Ureter (tissue), 1 donor: Measurements from ENCODE around the gene ABLIM1. TPM values are rescaled to one million over a fixed set of nuclear protein-coding genes. Genes with fewer than 3 reads are reported as not detected.

Experiments used
- DNase-seq: peaks from one replicate; pipeline ENCODE4 v3.0.0-alpha.2; 2020; ENCODE audit warnings: low spot score
- total RNA-seq: library from RNA; stranded (reverse); gene quantifications from one replicate; pipeline ENCODE4 v1.2.4, GENCODE V29; 2023
- donor health status: DM: yes; HTN: yes; CAD: no.

Gene ABLIM1
- total RNA-seq, 1 donor from 2014 or later: 129 TPM

DNA sequence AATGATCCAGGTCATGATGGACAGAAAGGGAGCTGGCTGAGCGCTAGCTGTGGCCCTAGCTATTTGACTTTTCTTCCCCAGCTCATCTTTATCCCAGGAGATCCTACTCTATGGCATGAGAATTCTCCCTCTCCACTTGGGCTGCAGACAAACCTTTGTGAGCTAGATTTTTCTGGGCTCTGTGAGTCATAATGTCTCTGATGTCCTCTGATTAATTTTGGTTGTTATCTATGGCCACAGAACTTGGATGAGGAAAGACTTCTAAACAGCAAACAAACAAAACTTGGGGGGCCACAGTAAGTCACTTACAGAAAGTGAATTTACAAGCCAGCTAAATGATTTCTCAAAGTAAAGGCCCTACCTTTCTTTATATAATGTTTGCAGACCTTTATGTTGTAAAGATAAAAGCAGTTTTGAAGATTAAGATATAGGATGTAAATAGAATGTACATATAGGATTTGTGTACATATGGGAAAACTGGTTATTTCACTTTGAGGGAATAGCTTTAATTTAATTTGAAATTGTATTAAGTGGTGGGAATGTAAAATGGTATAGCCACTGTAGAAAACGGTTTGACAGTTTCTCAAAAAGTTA is 10.4 kb downstream of the ABLIM1 start:
- no peak for DNase-seq

DNA sequence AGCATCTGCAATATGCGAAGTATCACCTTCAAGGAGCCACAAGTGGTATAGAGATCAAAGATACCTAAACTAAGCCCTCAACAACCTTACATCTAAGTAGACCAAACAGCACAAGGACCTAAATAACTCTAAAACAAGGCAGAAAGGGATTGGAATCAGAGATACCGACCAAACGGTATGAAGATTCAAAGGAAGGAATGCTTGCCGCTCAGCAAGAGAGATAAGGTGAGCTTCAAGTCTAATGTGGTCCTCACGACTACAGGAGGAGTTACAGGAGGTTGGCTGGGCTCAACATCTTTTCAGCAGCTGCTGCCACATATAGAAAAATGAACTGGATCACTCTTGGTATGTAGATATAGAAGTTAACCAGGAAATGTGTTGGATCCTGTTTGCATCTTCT is 11.6 kb downstream of the ABLIM1 start:
- DNase-seq: no peak

DNA sequence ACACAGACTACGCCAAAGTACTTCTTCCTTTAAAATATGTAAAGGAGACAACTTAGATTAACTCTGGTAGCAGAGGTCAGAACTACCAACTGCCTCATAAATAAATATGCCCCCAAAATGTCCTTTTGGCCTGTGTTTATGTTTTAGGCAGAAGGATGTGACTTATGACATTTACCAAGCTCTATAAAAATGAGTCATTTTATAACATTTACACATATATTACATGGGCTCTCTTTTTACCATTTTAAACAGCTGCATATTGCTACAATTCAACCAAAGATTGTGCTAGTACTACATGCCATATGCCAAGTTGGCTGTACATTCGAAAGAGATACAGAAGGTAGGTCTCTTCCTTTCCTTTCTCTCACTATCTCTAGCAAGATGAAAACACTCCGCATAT is 12.4 kb downstream of the ABLIM1 start:
- no peak for DNase-seq

DNA sequence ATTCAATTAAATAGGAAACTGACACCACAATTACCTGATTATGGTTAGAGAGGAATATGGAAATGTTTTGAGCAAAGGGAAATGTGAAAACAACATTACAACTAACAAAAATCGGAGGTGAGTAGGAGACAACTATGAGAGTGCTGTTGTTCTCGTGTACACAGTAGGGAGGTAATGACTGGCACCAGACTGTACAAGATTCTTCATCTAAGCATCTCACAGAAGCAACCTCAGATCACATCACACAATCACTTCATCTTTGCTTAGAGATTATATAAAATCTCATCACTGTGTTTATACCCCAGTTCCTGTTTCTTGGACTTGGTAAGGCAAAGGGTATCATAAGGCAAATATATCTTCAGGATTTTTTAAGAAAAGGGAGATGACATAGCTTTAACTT is 14.9 kb downstream of the ABLIM1 start:
- no peak for DNase-seq

DNA sequence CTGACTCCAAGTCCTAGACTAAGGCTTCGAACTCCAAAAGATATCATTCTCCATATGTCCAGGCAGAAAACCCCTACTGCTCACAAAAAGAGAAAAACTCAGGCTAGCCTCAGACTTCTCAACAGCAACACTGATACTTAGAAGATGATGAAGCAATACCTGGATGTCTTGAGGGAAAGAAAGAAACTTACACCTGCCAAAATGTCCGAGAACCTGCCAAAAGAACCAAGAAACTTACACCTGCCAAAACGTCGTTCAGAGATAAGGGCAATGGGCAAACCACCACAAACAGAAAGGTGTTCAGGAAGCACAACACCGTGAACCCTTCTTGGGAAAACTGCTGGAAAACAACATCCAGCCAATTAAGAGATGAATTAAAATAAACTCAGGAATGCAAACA is 15.3 kb downstream of the ABLIM1 start:
- DNase-seq: no peak

DNA sequence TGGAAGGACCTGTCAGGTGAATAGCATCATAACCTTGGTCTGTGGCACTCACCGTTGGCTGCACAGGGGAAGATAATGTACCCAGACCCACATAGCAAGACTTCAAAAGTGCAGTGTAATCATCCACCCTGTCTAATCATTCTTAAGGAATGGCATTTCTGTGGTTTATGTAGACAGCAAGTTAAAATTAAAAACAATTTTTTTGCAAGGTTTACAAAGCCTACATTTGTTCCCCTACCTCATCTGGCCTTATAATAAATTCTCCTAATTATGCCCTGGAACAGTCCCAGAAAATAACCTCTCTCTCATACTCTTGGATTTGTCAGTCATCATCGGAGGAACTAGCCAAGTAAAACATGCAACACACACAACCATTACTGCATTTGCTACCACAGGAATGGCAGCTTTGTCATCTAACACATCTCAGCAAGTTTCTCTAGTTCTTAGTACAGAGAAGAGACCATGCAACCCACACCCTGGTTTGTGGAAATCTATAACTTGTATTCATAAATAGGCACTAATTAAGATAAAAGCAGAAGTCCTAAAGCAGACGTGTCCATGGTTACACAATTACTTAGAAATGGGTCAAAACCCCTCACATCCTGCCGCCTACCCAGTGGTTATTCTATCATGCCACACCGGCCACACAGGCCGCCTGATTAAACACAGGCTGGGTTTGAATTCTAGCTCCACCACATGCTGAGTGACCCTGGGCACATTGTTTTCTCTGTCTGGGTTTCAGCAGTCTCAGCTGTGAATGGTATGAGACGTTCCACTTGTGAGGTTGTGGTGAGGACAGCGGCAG is 19.1 kb downstream of the ABLIM1 start:
- DNase-seq: no peak

DNA sequence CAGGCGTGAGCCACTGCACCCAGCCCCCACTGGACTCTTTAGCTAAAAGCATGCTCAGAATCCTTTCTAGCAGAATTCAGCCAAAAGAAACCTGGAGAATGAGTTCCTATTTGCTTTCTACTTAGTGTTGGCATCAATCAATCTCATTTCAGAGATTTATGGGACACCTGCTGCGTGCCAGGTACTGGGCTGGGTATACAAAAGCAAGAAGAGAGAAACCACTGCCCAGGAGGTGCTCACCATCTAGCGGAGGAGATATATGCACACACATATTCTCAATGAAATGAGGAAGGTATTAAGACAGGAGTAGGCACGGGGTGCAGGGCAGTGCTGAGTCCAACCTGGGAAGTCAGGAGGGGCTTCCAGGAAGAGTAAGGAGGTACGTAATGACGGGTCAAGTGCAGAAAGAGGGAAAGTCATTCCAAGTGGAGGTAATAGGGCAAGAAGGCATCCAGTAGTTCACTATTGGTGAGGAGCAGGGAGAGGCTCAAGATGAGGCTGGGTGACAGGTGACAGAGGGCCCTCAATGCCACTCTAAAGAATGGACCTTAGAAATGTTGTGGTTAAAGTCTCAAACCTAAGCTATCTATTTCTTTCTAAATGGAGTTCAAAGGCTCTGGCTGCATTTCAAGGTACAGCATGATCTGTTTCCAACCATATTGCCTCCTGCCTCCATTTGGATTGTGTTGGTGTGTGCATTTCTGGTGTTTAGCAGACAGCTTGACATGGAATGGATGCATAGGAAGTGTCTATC is 22.1 kb downstream of the ABLIM1 start:
- DNase-seq: no peak

DNA sequence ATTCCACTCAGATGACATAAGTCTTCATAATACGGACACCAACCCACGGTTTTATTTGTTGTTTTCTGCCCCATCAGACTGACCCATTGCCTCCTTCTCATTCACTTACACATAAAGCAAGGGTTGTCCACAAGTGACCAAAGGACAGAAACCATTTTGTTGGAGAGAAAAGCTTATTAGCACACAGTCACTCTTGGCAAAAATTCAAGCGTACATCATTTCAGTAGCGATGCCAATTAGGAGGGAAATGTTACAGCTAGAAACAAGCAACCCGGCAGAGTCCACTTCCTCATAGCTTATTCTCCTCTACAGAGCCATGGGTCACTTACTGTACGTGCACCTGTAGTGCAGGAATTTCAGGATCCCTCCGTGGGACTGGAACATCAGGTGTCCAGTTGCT is 23.0 kb downstream of the ABLIM1 start:
- no peak for DNase-seq

DNA sequence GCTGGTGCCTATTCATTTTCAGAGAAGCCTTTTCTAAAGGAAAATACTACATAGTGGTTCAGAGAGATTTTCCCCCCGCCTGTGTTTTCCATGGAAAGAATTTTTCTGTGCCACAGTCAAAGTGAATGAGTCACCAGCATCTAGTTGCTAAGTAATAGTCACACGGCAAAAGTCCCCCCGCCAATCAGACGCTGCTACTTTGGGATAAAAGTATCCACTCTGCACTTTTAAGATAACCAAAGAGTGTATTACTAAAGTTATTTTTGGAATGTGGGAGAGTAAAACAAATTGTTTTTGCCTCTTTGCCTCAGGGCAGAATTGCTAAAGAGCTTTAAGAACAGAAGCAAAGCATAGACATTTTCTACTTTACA is 23.5 kb downstream of the ABLIM1 start:
- peak; percentile 56 for DNase-seq

DNA sequence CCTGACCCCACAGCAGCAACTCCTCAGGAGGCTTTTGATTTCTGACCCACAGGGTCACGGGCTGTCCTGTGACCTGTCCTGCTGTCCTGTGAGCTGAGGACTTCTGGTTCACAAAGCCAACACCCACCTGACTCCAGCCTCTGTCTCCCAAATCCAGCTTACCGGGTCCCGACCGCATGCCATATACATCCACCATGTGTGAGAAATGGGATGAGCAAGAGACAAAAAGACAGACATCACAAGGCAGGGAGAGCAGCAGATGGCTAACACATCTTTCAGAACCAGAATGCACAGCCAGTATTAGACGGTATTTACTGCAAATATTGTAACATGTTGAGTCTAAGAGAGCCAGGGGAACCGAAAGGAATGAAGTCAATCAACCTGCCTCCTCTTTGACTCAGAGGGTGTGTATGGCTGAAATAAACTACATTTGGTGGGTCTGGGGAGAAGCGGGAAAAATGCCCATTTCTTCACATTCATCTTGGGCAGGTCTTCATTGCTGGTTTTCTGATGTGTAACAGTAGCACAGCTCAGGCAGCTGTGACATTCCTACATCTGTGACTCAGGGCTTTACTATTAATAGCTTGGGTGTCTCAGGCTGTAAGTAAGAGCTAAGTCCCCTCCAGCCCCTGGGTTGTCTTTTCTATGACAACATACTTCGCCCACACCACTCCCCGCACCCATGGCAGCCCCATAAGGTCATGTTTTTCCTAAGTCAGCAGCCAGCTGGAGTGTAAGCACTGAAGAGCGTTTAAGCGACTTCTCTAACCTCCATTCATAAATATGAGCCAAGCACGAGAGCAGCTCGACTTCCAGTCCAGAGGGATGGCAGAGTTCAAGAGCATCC is 25.0 kb downstream of the ABLIM1 start:
- no peak for DNase-seq

DNA sequence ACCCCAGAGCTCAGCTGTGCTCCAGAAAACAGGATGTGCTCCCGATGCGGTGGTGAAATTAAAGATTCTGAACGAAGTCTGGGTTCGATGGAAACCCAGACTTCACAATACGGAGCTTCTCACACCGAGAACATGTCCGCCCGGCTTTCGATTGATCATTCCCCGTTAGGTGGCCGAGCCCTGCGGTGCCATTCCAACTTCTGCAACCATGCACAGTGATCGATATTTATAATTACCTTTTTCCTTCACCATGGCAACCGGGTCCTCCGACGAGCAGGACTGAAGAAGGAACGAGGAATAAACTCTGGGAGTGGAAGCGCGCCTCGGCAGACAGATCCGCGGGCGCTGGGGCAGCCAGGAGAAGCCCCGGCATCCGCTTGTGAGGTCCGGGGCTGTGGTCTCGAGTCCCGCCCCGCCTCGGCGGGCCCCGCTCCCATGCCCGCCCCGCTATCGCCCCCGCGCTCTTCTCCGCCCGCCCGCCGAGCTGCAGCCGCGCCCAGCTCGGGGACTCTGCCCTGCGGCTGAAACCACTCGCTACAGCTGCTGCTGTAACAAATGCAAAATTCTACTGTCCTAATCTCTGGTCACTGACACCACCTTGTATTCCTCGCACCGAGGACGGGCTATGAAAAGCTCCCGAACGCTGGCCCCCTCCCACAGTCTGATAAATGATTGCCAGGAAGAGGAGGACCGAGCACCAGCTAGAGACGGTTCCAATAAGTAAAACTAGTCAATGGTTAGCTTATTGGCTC is 26.2 kb downstream of the ABLIM1 start:
- DNase-seq: no peak

DNA sequence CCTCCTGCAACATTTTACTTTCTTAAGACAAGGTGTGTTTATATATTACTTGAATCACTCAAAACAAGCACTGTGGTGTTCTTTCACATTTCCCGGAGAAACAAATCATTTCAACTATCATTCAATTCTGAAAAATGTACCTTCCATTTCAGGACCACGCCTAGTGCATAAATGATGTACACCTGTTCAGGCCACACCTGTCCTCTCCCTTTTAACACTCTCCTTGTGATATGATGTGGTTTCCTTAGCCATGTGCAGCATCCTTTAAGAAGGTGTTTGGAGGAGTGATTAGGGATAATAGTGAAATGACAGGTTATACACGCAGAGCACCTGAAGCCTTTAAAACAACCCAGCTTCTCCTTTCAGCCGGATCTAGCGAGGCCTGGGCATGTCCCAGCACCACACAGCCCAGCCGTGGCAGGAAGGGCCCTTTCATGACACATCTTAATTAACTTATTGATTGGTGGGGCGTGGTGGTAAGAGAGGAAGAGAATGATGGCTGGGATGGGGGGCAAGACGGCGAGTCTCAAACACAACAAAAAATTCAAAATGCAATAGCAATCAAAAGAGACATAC is 26.9 kb downstream of the ABLIM1 start:
- no peak for DNase-seq

DNA sequence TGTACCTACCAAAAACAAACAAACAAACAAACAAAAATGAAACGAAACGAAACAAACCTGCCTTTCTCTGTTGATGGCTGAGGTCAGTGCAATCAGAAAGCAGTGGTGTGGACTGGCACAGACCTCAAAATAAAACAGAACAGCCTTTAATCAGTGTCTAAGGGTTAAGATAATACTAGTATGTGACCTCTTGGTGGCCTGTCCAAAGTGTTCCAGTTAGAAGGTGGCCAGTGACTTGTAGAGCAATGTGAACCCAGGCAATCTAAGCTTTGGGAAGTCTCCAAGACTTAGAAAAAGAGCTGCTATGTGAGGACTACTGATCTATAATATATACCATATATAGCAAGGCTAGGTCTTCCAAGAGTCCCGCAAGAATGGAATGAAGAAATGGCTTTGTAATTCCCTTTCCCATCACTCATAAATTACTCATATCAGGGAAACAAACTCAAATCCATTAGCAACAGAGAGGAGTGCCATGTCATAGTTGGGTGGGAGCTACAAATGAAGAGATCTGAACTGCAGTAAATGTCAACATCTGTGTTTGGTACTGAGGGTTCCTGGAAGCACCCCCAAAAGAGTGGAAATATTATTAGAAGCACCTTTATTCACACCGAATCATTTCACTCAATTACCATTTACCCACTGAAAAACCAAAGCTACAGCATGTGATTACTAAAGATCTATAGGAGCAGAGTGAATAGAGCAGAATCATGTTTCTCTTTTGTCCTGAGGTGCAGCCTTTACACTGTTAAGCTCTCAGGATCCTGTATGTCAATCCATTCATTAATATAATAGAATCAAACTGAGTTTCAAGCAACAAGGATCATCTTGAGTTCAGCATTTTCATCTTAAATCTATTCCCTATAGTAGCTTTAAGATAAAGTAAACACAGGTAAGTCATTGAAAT is 28.0 kb downstream of the ABLIM1 start:
- DNase-seq: no peak

DNA sequence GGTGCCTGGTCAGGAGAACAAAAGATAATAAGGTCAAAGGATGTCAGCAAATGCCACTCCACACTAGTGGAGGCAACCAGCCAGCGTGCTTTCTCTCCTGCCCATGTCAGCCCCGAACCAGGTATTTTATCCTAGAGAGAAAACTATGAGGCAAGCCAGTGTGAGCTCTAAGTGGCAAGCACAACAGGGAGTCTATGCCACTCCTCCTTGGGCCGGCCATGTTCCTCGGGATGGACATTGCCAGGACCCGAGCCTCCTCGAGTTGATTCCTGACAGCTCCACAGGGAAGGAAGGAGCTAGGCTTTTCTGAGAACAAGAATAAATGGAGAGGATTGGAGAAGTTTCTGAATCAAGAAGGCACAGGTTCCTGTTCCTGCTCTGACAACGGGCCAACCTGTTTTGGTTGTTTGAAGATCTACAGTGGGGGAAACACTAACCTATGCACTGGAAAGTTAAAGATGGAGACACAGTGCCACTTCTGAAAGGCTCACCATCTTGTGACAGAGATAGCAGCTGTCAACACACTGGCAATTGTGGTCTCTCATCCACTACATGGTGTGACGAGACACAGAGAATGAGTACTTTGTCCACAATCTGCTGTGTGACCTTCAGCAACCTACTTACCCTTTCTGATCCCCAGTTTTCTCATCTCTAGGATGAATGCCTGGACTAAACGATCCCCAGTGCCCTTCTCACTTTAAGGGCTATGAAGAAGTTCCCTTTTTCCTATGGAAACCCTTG is 28.8 kb downstream of the ABLIM1 start:
- DNase-seq: no peak

DNA sequence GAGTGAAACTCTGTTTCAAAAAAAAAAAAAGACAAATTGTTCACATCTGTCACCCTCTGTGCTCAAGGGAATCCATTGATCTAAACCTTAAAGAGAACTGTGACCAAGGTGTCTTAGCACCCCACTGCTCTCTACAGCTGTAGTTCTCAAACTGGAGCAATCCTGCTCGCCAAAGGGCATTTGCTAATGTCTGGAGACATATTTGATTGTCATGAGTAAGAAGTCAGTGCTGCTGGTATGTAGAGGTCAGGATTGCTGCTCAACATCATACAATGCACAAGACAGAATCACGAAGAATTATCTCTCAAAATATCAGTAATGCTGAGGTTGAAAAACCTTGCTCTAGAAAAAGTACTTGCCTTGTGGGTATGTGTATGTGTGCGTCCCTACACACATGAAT is 30.0 kb downstream of the ABLIM1 start:
- no peak for DNase-seq

DNA sequence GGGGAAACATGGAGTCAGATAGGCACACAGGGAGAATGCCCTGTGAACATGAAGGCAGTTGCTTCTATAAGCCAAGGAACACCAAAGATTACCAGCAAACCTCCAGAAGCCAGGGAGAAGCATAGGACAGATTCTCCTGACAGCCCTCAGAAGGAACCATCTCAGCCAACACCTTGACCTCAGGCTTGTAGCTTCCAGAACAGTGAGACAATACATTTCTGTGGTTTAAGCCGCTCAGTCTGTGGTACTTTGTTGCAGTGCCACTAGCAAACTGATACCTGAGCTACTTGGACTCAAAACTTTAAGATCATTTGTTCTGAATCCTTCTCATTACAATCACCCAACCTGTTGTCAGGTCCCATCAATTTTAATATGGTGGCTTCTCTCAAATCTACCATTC is 31.2 kb downstream of the ABLIM1 start:
- no peak for DNase-seq

DNA sequence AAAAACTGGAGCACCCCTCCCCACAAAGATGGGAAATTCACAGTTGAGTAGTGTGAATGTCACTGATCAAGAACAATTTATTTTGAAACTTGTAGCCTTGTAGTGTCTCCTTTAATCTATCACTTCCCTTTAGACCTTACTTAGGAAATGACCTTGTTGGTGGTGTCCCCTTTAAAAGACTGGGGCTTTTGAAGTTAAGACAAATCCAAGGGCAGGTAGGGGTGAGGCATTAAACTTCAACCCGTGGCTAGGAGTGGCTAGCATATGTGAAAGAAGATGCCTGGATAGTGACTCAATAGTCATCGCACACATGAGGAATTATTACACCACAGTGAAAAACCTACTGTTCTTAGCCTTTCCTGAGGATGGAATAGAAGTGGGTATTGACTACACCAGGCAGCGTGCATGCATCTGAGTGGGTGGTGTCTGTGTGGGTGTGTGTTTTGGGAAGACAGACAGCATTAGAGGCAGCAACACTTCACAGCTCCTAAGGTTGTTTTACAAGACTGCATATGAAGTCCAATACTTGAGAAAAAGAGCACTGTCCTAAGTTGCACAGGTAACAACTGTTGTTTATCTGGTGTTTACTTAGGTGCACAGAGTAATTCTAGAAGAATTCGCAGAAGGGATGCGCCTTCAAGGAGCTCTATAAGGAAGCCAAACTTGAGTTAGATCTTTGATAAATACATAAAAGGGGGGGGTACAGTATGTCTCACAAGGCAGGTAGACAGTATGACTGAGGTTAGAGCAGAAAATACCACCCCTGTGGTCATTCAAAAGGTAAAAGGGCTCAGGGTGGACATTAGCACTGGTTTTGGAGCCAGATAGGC is 32.9 kb downstream of the ABLIM1 start:
- DNase-seq: no peak

DNA sequence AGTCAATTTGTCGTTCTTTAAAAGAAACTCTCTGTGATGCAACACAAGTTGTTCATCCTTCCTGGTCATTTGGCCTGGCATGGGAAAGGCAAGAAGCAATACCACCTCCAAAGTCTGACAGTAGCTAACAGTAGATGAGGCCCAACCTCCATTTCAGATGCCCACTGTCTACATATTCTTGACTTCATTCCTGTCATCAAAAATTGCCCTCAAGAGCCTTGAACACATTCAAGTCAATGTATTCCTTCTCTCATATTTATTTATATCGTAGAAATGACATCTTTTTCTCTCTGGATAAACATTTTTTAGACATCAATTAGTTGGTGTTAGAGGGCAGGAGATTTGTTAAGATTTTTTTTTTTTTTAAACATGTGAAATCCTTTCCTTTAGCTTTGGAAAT is 33.7 kb downstream of the ABLIM1 start:
- DNase-seq: no peak
